ENCODE measurements around the gene EPN1.

GRCh38 chr19:55655648-55656040 is 19.4 kb upstream of the EPN1 start:
- TF ChIP-seq CTCF (IDR thresholded peaks at IDR 0.05) (no peak), POLR2AphosphoS5 (IDR thresholded peaks at IDR 0.05) (no peak), POLR2A (IDR thresholded peaks at IDR 0.05) (no peak)
